Ectodermal cell (in vitro differentiated cells): ENCODE results near the gene SDCCAG8.

Experiments used
- H3K27ac ChIP-seq: 2 replicates; pipeline ENCODE4 v1.7.0; 2013; ENCODE audit warnings: mild to moderate bottlenecking, low read depth, low read length; ENCODE audit not compliant: insufficient read depth, poor library complexity, severe bottlenecking
- H3K27me3 ChIP-seq: 2 replicates; pipeline ENCODE4 v1.7.0; 2013; ENCODE audit warnings: mild to moderate bottlenecking, low read length; ENCODE audit not compliant: insufficient read depth, control insufficient read depth, poor library complexity, severe bottlenecking
- H3K36me3 ChIP-seq: one replicate; pipeline ENCODE4 v1.7.0; 2013; ENCODE audit warnings: low read length; ENCODE audit not compliant: control insufficient read depth, insufficient read depth
- H3K4me1 ChIP-seq: one replicate; pipeline ENCODE4 v1.7.0; 2013; ENCODE audit warnings: low read length; ENCODE audit not compliant: control insufficient read depth, insufficient read depth
- H3K4me3 ChIP-seq: 2 replicates; pipeline ENCODE4 v1.7.0; 2013; ENCODE audit warnings: low read depth, low read length, control low read depth; ENCODE audit not compliant: insufficient read depth
- H3K9me3 ChIP-seq: 2 replicates; pipeline ENCODE4 v1.7.0; 2013; ENCODE audit warnings: mild to moderate bottlenecking, low read length, moderate library complexity; ENCODE audit not compliant: control insufficient read depth
- WGBS, 2 experiments: methylation state at CpG; one replicate each; pipeline ENCODE4 v1.1.7; 2013; ENCODE audit warnings: missing lambda C conversion rate in 2 of 2; 5-methylcytosine and 5-hydroxymethylcytosine counted together

The SDCCAG8 gene

GRCh38 chr1:243529512-243529911 is 273.7 kb downstream of the SDCCAG8 start:
- Histone ChIP-seq H3K27me3 (no peaks in the 10 kb centered on the region), H3K4me3 (no peak overlapping the region), H3K36me3 (no peaks in the 10 kb centered on the region), H3K27ac (no peak overlapping the region), H3K9me3 (no peaks in the 10 kb centered on the region), H3K4me1 (no peaks in the 10 kb centered on the region)
- 92 to 95% methylated on average over 4 of the region's 4 CpGs for WGBS, 2 experiments

DNA sequence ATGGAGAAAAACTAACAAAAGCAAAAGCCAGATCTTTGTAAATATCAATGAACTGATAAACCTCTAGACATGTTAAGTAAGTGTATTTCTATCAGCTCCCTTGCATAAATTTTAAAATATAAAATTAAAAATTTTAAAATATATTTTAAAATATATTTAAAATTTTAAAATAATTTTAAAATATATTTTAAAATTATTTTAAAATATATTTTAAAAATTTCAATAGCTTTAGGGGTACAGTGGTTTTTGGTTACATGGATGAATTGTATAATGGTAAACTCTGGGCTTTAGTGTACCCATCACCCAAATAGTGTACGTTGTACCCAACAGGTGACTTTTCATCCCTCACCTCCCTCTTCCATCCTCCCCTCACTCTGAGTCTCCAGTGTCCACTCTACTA is 279.2 kb downstream of the SDCCAG8 start:
- WGBS, 2 experiments = 94 to 97% methylated on average over 1 of the region's 1 CpG
- Histone ChIP-seq H3K27ac (no peak overlapping the region), H3K36me3 (no peaks in the 10 kb centered on the region), H3K4me1 (no peaks in the 10 kb centered on the region), H3K4me3 (no peak overlapping the region), H3K27me3 (no peaks in the 10 kb centered on the region), H3K9me3 (no peaks in the 10 kb centered on the region)

DNA sequence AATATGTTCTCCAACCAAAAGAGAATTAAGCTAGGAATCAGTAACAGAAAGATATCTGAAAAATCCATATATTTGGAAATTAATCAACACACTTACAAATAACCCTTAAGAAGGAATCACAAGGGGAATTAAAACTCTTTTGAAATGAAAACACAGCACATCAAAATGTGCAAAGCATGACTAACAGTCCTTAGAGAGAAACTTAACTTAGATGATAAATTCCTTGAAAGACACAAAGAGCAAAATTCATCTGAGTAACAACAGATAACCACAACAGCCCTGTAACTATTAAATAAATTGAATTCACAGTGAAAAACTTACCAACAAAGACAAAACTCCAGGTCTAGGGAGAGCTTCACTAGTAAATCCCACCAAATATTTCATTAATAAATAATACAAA is 283.8 kb downstream of the SDCCAG8 start:
- Histone ChIP-seq H3K9me3 (no peaks in the 10 kb centered on the region), H3K4me1 (no peaks in the 10 kb centered on the region), H3K4me3 (no peak overlapping the region), H3K27me3 (no peaks in the 10 kb centered on the region), H3K36me3 (no peaks in the 10 kb centered on the region), H3K27ac (no peak overlapping the region)

DNA sequence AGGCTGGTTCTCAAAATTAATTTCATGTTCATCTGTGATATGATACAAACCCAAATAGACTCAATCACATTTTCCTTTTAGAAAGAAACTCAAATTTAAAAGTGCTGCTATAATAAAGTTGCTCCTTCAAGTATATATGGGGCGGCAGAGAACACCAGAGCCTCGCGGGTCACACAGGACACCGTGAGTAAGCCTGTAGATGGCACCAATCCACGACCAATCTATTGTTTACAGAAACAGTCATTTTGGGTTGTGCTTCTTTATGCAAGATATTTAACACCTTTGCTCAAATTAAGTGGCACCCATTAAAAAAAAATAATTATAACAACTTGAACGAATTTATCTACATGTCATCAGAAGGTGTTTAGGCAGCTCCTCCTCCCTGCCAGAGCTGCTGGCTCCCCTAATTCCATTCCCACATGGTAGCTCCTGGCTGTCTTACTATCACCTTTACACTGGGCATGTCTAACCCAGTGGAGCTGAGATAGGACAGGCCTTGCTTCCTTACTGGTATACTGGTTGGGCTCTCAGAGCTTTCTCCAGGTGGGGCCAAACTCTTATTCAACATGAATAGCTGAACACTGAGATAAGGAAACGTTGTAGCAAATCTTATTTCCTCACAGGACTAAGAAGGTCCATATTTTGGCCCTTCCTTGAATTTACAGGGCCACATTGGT is 287.0 kb downstream of the SDCCAG8 start:
- Histone ChIP-seq H3K4me1 (no peaks in the 10 kb centered on the region), H3K9me3 (no peaks in the 10 kb centered on the region), H3K4me3 (no peak overlapping the region), H3K36me3 (no peaks in the 10 kb centered on the region), H3K27ac (no peak overlapping the region), H3K27me3 (no peaks in the 10 kb centered on the region)
- 77 to 80% methylated on average over 7 of the region's 7 CpGs for WGBS, 2 experiments

DNA sequence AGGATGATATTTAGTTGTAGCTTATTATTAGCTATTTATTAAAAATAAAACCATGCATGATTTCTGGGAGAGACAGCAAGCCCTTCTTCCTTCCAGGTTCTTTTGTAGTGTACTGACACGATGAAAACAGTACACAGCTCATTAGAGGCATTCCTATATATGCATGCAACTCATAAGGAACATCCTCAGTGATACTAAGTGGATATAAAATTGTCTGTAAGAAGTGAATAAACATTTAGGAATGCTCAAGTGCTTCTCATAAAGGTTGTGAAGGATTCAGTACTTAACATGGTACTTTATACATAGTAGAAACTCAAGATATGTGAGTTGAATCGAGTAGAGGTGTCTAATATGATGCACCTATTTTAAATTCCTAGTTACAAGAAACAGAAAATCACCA is 287.7 kb downstream of the SDCCAG8 start:
- no peaks in the 10 kb centered on the region for H3K27me3 ChIP-seq
- H3K4me3 ChIP-seq = no peak overlapping the region
- no peaks in the 10 kb centered on the region for H3K36me3 ChIP-seq
- H3K27ac ChIP-seq = no peak overlapping the region
- no peaks in the 10 kb centered on the region for H3K9me3 ChIP-seq
- no peaks in the 10 kb centered on the region for H3K4me1 ChIP-seq
- WGBS, 2 experiments = 100% methylated on average over 1 of the region's 2 CpGs

GRCh38 chr1:243546457-243546856 is 290.6 kb downstream of the SDCCAG8 start:
- no peaks in the 10 kb centered on the region for H3K9me3 ChIP-seq
- H3K4me3 ChIP-seq = no peak overlapping the region
- H3K27me3 ChIP-seq = no peaks in the 10 kb centered on the region
- H3K27ac ChIP-seq = no peak overlapping the region
- WGBS, 2 experiments = 0% methylated on average over 1 of the region's 1 CpG
- H3K36me3 ChIP-seq = no peaks in the 10 kb centered on the region
- H3K4me1 ChIP-seq = no peaks in the 10 kb centered on the region

DNA sequence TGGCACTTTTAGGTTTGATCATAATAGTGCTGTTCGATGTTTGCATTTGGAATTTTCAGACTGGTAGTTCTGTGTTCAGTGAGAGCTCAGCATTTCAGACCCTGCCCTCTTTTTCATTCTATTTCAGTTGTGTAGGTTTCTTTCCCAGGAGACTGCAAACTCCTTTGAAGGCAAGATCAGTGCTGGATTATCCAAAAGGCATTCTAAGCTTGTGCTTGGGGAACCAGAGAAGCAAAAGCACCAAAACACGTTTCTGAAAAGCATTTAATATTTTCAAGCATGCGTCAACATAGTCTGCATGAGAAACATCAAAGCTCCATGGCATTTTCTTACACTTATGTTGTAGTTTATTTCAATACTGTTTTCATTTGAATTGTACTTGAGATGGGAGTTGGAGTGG is 292.1 kb downstream of the SDCCAG8 start:
- Histone ChIP-seq H3K27me3 (no peaks in the 10 kb centered on the region), H3K4me1 (no peaks in the 10 kb centered on the region), H3K36me3 (no peaks in the 10 kb centered on the region), H3K9me3 (no peaks in the 10 kb centered on the region), H3K27ac (no peak overlapping the region), H3K4me3 (no peak overlapping the region)
- 91 to 98% methylated on average over 3 of the region's 3 CpGs for WGBS, 2 experiments

GRCh38 chr1:243548516-243548915 is 292.7 kb downstream of the SDCCAG8 start:
- 85% methylated on average over 1 of the region's 1 CpG; no CpG with 5 or more reads in 1 of the 2 experiments for WGBS, 2 experiments
- Histone ChIP-seq H3K4me3 (no peak overlapping the region), H3K27ac (no peak overlapping the region), H3K36me3 (no peaks in the 10 kb centered on the region), H3K9me3 (no peaks in the 10 kb centered on the region), H3K27me3 (no peaks in the 10 kb centered on the region), H3K4me1 (no peaks in the 10 kb centered on the region)

DNA sequence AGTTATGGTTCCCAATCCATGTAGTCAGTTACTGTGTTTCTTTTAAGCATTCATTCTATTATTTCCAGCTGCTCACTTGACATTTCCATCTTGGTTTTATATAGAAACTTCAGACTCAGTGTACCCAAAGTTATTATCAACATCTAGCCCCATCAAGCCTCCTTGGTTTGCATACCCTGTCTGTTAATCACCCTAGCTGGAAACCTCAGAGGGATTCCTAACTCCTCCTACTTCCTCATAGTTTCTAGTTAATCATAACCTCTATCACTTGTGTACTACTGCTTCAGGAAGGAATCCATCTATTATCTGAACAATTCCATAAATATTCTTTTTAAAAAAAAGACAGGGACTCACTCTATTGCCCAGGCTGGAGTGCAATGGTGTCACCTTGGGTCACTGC is 293.3 kb downstream of the SDCCAG8 start:
- Histone ChIP-seq H3K4me3 (no peak overlapping the region), H3K27me3 (no peaks in the 10 kb centered on the region), H3K27ac (no peak overlapping the region), H3K36me3 (no peaks in the 10 kb centered on the region), H3K9me3 (no peaks in the 10 kb centered on the region), H3K4me1 (no peaks in the 10 kb centered on the region)
